Measurements from ENCODE around the gene TRIM15.

The TRIM15 gene

DNA sequence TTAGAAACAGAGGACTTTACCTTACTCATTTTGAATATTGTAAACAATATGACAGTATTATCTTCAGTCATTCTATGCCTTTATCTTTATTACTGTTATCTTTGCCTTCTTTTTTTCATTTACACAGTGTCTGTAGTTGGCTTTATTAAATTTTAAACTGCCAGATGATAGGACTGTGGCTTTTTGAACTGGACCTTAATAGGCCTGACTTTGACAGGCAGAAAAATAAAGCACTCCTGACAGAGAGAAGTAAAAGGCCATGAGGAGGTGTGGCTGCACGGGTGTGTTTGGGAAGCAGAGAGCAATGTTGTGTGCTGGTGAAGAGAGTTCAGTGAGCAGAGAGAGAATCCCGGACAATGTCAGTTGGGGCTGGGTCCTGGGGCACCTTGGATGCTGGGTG lies 19.6 kb upstream of the TRIM15 start:
- no peaks in the 10 kb centered on the region for H3K36me3 ChIP-seq
- H3K4me3 ChIP-seq: no peak overlapping the region
- H3K27me3 ChIP-seq: peaks cover 0 to 41% of the 10 kb centered on the region in 2 donors
- H3K27ac ChIP-seq: no peak overlapping the region
- DNase-seq: no peak
- intact Hi-C loops (cut with DNase I; ENCODE audit: low total_unique reads): no loop called here
- H3K4me1 ChIP-seq: no peaks in the 10 kb centered on the region
- H3K9me3 ChIP-seq: no peaks in the 10 kb centered on the region
- TF ChIP-seq, protein P1, sequence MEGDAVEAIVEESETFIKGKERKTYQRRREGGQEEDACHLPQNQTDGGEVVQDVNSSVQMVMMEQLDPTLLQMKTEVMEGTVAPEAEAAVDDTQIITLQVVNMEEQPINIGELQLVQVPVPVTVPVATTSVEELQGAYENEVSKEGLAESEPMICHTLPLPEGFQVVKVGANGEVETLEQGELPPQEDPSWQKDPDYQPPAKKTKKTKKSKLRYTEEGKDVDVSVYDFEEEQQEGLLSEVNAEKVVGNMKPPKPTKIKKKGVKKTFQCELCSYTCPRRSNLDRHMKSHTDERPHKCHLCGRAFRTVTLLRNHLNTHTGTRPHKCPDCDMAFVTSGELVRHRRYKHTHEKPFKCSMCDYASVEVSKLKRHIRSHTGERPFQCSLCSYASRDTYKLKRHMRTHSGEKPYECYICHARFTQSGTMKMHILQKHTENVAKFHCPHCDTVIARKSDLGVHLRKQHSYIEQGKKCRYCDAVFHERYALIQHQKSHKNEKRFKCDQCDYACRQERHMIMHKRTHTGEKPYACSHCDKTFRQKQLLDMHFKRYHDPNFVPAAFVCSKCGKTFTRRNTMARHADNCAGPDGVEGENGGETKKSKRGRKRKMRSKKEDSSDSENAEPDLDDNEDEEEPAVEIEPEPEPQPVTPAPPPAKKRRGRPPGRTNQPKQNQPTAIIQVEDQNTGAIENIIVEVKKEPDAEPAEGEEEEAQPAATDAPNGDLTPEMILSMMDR (IDR thresholded peaks at IDR 0.05): no peak

DNA sequence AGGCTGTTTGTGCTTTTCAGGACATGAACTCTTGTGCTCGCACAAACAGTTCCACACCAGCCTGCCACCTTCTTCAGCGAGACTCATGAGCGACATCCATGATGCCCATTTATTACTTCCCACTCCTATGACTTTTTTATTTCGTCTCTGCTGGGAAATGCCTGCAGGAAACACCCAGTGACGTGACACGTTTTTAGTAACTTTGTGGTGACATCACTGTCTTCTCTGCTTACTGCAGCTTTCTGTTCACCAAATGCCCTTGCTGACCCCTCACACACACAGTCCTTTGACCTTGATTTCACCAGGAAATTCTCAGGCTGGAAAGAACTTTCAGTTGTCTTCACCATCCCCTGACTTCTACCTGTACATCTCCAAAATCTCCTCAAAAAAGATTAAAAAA lies 18.5 kb upstream of the TRIM15 start:
- H3K27ac ChIP-seq: no peak overlapping the region
- no peaks in the 10 kb centered on the region for H3K36me3 ChIP-seq
- TF ChIP-seq, protein P1 (IDR thresholded peaks at IDR 0.05): no peak
- no peaks in the 10 kb centered on the region for H3K4me1 ChIP-seq
- intact Hi-C loops (cut with DNase I; ENCODE audit: low total_unique reads): no loop called here
- H3K27me3 ChIP-seq: peaks cover 0 to 38% of the 10 kb centered on the region in 2 donors
- H3K9me3 ChIP-seq: no peaks in the 10 kb centered on the region
- H3K4me3 ChIP-seq: no peak overlapping the region
- DNase-seq: no peak

DNA sequence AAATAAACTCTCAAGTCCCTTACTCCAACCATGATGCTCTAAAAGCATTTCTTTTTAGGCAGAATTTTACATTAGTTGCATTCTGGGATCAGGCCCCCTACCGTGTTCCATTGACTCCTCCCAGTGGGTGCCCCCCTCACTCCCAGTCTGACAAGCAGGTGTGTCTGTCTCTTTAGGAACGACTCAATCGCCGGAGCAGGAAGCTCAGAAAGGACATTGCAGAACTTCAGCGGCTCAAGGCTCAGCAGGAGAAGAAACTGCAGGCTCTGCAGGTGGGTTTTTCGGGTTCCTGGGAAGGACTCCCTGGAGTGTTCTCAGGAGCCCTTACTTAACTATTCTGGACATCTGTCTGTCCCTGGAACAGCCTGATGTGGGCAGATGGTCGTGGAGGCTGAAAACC lies 17.5 kb upstream of the TRIM15 start:
- Histone ChIP-seq H3K27ac (no peak overlapping the region), H3K4me1 (no peaks in the 10 kb centered on the region), H3K4me3 (no peak overlapping the region), H3K9me3 (no peaks in the 10 kb centered on the region), H3K36me3 (no peaks in the 10 kb centered on the region), H3K27me3 (peaks cover 0 to 37% of the 10 kb centered on the region in 2 donors)
- DNase-seq: no peak
- TF ChIP-seq, protein P1 (IDR thresholded peaks at IDR 0.05): no peak
- intact Hi-C loops (cut with DNase I; ENCODE audit: low total_unique reads): no loop called here

DNA sequence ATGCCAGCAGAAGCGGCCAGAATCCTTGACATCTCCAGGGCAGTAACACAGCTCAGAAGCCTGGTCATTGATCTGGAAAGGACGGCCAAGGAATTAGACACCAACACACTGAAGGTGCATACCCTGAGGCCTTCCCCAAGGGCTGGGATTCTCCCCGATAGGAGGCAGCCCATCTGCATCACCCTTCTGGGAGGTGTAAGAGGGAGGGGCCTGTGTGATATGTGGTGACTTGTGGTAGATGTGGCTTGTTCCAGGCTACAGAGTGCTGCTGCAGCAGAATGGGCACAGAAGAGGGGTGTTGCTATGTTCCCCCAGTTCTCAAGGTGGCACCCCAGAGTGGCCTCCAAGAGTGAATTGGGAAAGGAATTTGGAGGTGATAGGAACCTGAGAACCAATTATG lies 16.2 kb upstream of the TRIM15 start:
- no peaks in the 10 kb centered on the region for H3K9me3 ChIP-seq
- TF ChIP-seq, protein P1 (IDR thresholded peaks at IDR 0.05): no peak
- no peak for DNase-seq
- peaks cover 0 to 35% of the 10 kb centered on the region in 2 donors for H3K27me3 ChIP-seq
- no peak overlapping the region for H3K27ac ChIP-seq
- no peak overlapping the region for H3K4me3 ChIP-seq
- intact Hi-C loops (cut with DNase I; ENCODE audit: low total_unique reads): no loop called here
- no peaks in the 10 kb centered on the region for H3K36me3 ChIP-seq
- no peaks in the 10 kb centered on the region for H3K4me1 ChIP-seq

DNA sequence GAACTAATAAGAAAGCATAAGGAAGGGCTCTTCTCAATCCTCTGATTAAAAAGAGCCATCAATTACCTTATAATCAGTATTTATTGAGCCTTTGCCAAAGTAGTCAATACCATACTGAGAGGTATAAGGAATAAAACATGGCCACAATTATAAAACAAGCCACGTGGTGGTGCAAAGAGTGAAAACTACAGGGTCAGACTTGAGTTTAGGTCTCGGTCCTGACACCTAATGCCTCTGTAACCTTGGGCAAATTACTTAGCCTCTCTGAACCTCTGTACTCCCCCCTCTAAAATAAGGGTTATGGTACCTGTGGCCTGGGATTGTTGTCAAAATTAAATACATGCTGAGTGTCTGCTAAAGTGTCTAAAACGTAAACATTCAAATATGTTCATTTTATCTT lies 14.1 kb upstream of the TRIM15 start:
- H3K27me3 ChIP-seq: peaks cover 0 to 32% of the 10 kb centered on the region in 2 donors
- no peak overlapping the region for H3K27ac ChIP-seq
- no peak for DNase-seq
- H3K4me1 ChIP-seq: no peaks in the 10 kb centered on the region
- intact Hi-C loops (cut with DNase I; ENCODE audit: low total_unique reads): no loop called here
- TF ChIP-seq, protein P1 (IDR thresholded peaks at IDR 0.05): no peak
- no peaks in the 10 kb centered on the region for H3K9me3 ChIP-seq
- no peaks in the 10 kb centered on the region for H3K36me3 ChIP-seq
- H3K4me3 ChIP-seq: no peak overlapping the region
